Measurements from ENCODE around the gene PAM.

- TF ChIP-seq ARNTL (CRISPR knock-in tag; IDR thresholded peaks at IDR 0.05; ENCODE audit: borderline replicate concordance, low read depth) (no peak), BACH2 (CRISPR knock-in tag; IDR thresholded peaks at IDR 0.05; ENCODE audit: borderline replicate concordance) (no peak), PATZ1 (CRISPR knock-in tag; IDR thresholded peaks at IDR 0.05; ENCODE audit: borderline replicate concordance) (no peak), ZFP30 (CRISPR knock-in tag; IDR thresholded peaks at IDR 0.05) (no peak)
These were observed 276.5 kb downstream of the PAM start for GRCh38 chr5:103031607-103032006.

Data from SK-N-SH treated with all-trans-retinoic acid at 6 μM for 48 hours (cell line).